ENCODE results near the gene SSBP1. TPM values are rescaled to one million over a fixed set of nuclear protein-coding genes. Genes with fewer than 3 reads are reported as not detected.

SSBP1 gene, protein sequence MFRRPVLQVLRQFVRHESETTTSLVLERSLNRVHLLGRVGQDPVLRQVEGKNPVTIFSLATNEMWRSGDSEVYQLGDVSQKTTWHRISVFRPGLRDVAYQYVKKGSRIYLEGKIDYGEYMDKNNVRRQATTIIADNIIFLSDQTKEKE
- total RNA-seq, result 88.5 and 176 TPM in 2 replicates

GRCh38 chr7:141737836-141738591 lies at the start of gene SSBP1:
SSBP1 (plus strand) TSS chr7:141738358; CDS start chr7:141739167, 809 bp downstream.

GRCh38 chr7:141702047-141702567 lies 36.1 kb upstream of the SSBP1 start, which contains the start of gene DENND11:
DENND11 (minus strand) TSS chr7:141702166; CDS start chr7:141702153, 13 bp downstream.

DNA sequence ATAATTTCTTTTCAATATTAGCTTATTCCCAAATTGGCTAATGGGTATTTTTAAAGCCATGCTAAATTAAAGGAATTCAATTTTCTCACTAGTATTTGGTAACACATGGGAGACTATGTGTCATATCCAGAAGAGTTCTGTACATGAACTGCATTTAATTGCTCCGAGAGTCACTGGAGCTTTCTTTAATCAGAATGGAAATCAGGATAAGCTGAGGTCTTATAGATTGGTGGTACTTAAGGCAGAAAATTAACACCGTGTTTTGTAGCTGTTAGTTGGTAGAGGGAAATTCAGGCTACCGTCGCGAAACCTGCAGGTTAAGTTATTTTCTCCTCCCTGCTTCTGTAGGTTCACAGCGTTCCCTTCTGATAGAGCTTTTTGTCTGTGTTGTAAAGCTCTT lies 29.8 kb upstream of the SSBP1 start, which contains the start of gene WEE2:
TSS of gene WEE2 (plus strand) at position 3 of the 400 bp plus-strand sequence. CDS start 406 bp downstream, outside the sequence.

DNA sequence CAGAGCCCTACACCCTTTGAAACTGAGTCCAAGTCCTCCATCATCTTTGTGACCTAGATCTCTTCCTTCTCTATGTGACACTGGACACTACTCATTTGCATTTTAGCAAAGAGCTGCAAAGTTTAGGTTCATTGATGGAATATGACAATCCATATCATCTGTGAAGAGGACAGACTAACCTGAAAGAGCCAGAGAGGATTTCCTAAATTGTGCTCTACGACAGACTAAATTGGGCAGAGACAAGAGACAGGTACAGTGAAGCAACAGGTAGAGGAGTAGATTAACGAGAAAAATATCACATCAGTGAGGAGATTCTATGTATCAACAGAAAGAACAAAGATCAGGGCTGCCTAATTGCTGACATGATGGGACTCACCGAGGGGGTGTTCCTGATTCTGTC lies 25.6 kb downstream of the SSBP1 start, which contains the start of gene TAS2R3:
TSS of gene TAS2R3 (plus strand) at position 301 of the 400 bp plus-strand sequence. CDS start at position 363, 62 bp downstream.

DNA sequence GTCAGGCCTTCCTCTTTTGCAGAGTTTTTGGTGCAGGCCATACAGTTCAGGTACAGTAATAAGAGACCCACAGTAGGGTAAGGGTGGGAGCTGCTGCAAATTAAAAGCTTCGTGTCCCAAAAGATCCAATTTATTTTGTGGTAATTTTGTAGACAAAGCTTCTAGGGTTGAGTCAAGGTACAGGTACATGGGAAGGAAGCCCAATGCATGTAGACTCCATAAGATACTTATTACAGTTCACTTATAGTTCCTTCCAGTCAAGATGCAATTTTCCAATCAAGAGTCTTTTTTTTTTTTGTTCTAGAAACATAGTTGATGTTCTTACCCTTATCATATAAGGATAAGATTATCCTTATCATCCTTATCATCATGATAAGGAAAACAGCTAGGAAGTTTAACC lies 38.2 kb downstream of the SSBP1 start, which contains the start of gene TAS2R4:
TSS of gene TAS2R4 (plus strand) at position 301 of the 400 bp plus-strand sequence. CDS start 1,815 bp downstream, outside the sequence.

DNA sequence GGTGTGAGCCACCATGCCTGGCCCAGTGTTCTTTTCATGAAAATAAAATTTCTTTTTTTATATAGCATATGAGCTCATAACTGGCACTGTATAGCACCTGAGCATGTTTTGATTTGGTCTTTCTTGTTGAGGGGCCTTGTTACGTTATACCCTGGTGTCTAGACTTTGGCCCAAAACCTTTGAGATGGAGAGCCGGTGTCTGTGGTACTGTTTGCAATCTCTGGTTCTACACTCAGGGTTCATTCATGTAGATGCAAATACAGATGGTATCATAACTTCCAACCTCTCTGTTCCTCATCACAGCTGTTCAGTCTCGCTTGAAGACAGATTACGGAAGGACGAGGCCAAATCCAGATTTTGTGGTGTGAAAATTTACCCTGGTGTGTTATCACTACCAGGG lies 51.8 kb downstream of the SSBP1 start, which contains the start of gene TAS2R5:
TSS of gene TAS2R5 (plus strand) at position 301 of the 400 bp plus-strand sequence. CDS start 145 bp downstream, outside the sequence.

Small RNA genes within 50 kb of the gene (small RNA-seq; reads per million reads assigned to genes)
- not detected for gene RNU1-82P

Other genes starting within 250 kb of the SSBP1 start
- 38.9 and 46.1 TPM in 2 replicates for gene AGK, start 186.9 kb upstream of the SSBP1 start, total RNA-seq
- 45.5 and 50.3 TPM in 2 replicates for gene DENND11, start 36.2 kb upstream of the SSBP1 start, total RNA-seq
- not detected in 2 replicates for gene WEE2, start 30.0 kb upstream of the SSBP1 start, total RNA-seq
- 0.98 and 1.2 TPM in 2 replicates for gene TAS2R3, start 25.7 kb downstream of the SSBP1 start, total RNA-seq
- 0.98 and 1.9 TPM in 2 replicates for gene TAS2R4, start 38.3 kb downstream of the SSBP1 start, total RNA-seq
- 0.65 and 1.5 TPM in 2 replicates for gene TAS2R5, start 51.9 kb downstream of the SSBP1 start, total RNA-seq
- not detected in 2 replicates for gene PRSS37, start 103.1 kb downstream of the SSBP1 start, total RNA-seq
- gene OR9A4, start 178.0 kb downstream of the SSBP1 start, total RNA-seq, result not detected in 2 replicates
- not detected in 2 replicates for gene CLEC5A, start 208.6 kb downstream of the SSBP1 start, total RNA-seq
- not detected in 2 replicates for gene TAS2R38, start 235.4 kb downstream of the SSBP1 start, total RNA-seq

All from vein endothelial cell (primary cell).